WTC11 (cell line): Measurements from ENCODE around the gene FXN.

Experiments used
- NR2C2 ChIP-seq: sonication (generic); formaldehyde crosslinking; IDR thresholded peaks from 2 replicates; pipeline ENCODE4 v1.8.0; 2022; ENCODE audit warnings: mild to moderate bottlenecking, missing genetic modification reagents
- TP53 ChIP-seq: sonication (generic); formaldehyde crosslinking; IDR thresholded peaks from 2 replicates; pipeline ENCODE4 v1.8.1; 2023; ENCODE audit warnings: mild to moderate bottlenecking, missing genetic modification reagents
- TF ChIP-seq, protein P1 (sequence below): sonication (generic); formaldehyde crosslinking; IDR thresholded peaks from 2 replicates; pipeline ENCODE4 v1.8.0; 2022; ENCODE audit warnings: mild to moderate bottlenecking, missing genetic modification reagents
- TF ChIP-seq, protein P2 (sequence below): fragments of 250-450 bp; sonication (Bioruptor Pico); IDR thresholded peaks from 2 replicates; pipeline ENCODE4 v2.1.2; 2022; ENCODE audit warnings: mild to moderate bottlenecking, moderate library complexity
- TF ChIP-seq, protein P3 (sequence below): fragments of 200-600 bp; IDR thresholded peaks from 2 replicates; pipeline ENCODE4 v1.8.0; 2022; ENCODE audit warnings: antibody characterized with exemption

DNA sequence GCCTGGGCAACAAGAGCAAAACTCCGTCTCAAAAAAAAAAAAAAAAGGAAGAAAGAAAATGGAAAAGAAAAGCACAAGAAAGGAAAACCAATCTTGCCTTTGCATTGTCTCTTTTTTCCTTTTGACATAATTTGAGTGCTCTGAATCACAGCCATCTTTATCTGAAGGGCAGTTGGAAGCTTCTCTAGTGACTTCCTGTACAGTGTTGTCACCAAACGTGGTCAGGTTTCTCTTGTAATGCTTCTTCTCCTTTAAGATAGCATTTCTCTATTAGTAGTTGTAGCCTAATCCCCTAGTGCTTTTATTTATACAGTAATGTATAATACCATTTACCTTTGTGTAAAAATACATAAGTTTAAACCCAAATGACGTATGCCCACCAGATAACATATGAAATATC lies 39.8 kb upstream of the FXN start:
- TF ChIP-seq, protein P1, sequence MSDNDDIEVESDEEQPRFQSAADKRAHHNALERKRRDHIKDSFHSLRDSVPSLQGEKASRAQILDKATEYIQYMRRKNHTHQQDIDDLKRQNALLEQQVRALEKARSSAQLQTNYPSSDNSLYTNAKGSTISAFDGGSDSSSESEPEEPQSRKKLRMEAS (CRISPR knock-in tag): no peak
- no peak for TF ChIP-seq TP53 (CRISPR knock-in tag)
- TF ChIP-seq, protein P2, sequence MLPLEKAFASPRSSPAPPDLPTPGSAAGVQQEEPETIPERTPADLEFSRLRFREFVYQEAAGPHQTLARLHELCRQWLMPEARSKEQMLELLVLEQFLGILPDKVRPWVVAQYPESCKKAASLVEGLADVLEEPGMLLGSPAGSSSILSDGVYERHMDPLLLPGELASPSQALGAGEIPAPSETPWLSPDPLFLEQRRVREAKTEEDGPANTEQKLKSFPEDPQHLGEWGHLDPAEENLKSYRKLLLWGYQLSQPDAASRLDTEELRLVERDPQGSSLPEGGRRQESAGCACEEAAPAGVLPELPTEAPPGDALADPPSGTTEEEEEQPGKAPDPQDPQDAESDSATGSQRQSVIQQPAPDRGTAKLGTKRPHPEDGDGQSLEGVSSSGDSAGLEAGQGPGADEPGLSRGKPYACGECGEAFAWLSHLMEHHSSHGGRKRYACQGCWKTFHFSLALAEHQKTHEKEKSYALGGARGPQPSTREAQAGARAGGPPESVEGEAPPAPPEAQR (CRISPR knock-in tag): no peak
- TF ChIP-seq NR2C2 (CRISPR knock-in tag): no peak
- TF ChIP-seq, protein P3, sequence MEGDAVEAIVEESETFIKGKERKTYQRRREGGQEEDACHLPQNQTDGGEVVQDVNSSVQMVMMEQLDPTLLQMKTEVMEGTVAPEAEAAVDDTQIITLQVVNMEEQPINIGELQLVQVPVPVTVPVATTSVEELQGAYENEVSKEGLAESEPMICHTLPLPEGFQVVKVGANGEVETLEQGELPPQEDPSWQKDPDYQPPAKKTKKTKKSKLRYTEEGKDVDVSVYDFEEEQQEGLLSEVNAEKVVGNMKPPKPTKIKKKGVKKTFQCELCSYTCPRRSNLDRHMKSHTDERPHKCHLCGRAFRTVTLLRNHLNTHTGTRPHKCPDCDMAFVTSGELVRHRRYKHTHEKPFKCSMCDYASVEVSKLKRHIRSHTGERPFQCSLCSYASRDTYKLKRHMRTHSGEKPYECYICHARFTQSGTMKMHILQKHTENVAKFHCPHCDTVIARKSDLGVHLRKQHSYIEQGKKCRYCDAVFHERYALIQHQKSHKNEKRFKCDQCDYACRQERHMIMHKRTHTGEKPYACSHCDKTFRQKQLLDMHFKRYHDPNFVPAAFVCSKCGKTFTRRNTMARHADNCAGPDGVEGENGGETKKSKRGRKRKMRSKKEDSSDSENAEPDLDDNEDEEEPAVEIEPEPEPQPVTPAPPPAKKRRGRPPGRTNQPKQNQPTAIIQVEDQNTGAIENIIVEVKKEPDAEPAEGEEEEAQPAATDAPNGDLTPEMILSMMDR: no peak
